Medulla oblongata (tissue), 1 donor: ENCODE measurements around the gene DEFB116.
"Not testable (repeated sequence)": the region's sequence is repeated elsewhere in the genome, so short reads cannot be mapped to it uniquely, and the experiment has no call there.

Experiments
- DNase-seq: peaks from one replicate; pipeline ENCODE4 v3.0.0-alpha.2; 2015; ENCODE audit errors: extremely low spot score

DEFB116 gene

GRCh38 chr20:31308535-31309162 lies at the start of gene DEFB116:
Gene DEFB116, minus strand, starts transcription at chr20:31308585. Its CDS starts 0 bp downstream, at chr20:31308585.
- DNase-seq, result no peak

- no peak for DNase-seq
Measured at GRCh38 chr20:31355981-31356380, 47.6 kb upstream of the DEFB116 start.

GRCh38 chr20:31341470-31341869 lies 33.1 kb upstream of the DEFB116 start:
- DNase-seq, result no peak

GRCh38 chr20:31330893-31331292 lies 22.5 kb upstream of the DEFB116 start:
- no peak for DNase-seq

GRCh38 chr20:31322504-31322903 lies 14.1 kb upstream of the DEFB116 start:
- DNase-seq, result no peak

GRCh38 chr20:31284964-31285363 lies 23.4 kb downstream of the DEFB116 start:
- not testable (repeated sequence) for DNase-seq

GRCh38 chr20:31278178-31278577 lies 30.2 kb downstream of the DEFB116 start:
- DNase-seq, result no peak

- no peak for DNase-seq
Measured at GRCh38 chr20:31274441-31274840, 33.9 kb downstream of the DEFB116 start.

- DNase-seq, result no peak
Measured at GRCh38 chr20:31260326-31260932, 48.0 kb downstream of the DEFB116 start.

GRCh38 chr20:31257364-31257763 lies 51.0 kb downstream of the DEFB116 start, which contains the start of gene DEFB115:
Gene DEFB115, plus strand, starts transcription at chr20:31257664. Its CDS starts 0 bp downstream, at chr20:31257664.
- no peak for DNase-seq

- no peak for DNase-seq
Measured at GRCh38 chr20:31256959-31257358, 51.4 kb downstream of the DEFB116 start.
